Muscle of back (tissue), 11 donors: Measurements from ENCODE around the gene KNL1. TPM values are rescaled to one million over a fixed set of nuclear protein-coding genes. Genes with fewer than 3 reads are reported as not detected.
"Not testable (repeated sequence)": the region's sequence is repeated elsewhere in the genome, so short reads cannot be mapped to it uniquely, and the experiment has no call there.

Source experiments
- DNase-seq, 3 donors: peaks; one replicate each; pipeline versions ENCODE4 v3.0.0 to v3.0.0-alpha.2; 2013
- polyA plus RNA-seq, 10 donors: library from polyadenylated mRNA; unstranded; fragments of 120-200 nt; gene quantifications; one replicate each; pipeline ENCODE4 v1.2.1, GENCODE V29; 2013; ENCODE audit not compliant: insufficient read length in 10 of 10

KNL1 gene
- polyA plus RNA-seq, 10 donors = 6.8 to 16.6 (median 12.1) TPM

- DNase-seq = no peak
These were observed 56.4 kb downstream of the KNL1 start for GRCh38 chr15:40650479-40650878.

- no peak for DNase-seq
These were observed 66.6 kb downstream of the KNL1 start for GRCh38 chr15:40660686-40661085.

GRCh38 chr15:40664909-40665308 is 70.9 kb downstream of the KNL1 start:
- DNase-seq = no peak

- DNase-seq = not testable (repeated sequence)
These were observed 82.2 kb downstream of the KNL1 start for GRCh38 chr15:40676290-40676689.

DNA sequence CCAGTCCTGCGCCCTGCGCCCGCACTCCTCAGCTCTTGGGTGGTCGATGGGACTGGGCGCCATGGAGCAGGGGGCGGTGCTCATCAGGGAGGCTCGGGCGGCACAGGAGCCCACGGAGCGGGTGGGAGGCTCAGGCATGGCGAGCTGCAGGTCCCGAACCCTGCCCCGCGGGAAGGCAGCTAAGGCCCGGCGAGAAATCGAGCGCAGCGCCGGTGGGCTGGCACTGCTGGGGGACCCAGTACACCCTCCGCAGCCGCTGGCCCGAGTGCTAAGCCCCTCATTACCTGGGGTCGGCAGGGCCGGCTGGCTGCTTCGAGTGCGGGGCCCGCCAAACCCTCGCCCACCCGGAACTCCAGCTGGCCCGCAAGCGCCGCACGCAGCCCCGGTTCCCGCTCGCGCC is 82.9 kb downstream of the KNL1 start:
- DNase-seq = not testable (repeated sequence)

DNA sequence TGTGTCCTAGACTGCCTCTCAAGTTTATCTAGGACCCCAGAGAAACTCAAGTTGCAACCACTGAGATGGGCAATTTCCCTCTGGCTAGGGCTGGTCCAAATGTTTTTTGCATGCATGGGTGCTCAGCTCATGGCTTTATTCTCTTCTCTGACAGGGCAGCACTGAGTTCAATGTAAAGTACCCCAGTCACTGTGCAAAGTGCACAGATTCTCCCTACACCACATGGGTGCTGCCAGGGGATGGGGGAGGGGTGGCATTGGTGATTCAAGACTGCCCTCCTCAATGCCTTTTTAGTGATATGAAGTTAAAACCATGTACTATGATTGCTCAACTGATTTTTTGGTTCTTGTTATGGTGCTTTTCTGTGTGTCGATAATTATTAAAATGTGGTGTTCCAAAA is 86.1 kb downstream of the KNL1 start:
- no peak for DNase-seq

DNA sequence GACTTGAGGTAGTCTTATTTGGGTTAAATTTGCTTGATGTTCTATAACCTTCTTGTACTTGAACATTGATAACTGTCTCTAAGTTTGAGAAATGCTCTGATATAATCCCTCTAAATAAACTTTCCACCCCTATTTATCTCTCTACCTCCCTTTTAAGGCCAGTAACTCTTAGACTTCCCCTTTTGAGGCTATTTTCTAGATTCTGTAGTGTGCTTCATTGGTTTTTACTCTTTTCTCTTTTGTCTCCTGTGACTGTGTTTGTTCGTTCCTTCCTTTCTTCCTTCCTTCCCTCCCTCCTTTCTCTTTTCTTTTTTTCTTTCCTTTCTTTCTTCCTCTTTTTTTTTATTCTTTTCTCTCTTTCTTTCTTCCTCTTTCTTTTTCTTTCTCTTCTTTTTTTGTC is 86.9 kb downstream of the KNL1 start:
- DNase-seq = not testable (repeated sequence)

DNA sequence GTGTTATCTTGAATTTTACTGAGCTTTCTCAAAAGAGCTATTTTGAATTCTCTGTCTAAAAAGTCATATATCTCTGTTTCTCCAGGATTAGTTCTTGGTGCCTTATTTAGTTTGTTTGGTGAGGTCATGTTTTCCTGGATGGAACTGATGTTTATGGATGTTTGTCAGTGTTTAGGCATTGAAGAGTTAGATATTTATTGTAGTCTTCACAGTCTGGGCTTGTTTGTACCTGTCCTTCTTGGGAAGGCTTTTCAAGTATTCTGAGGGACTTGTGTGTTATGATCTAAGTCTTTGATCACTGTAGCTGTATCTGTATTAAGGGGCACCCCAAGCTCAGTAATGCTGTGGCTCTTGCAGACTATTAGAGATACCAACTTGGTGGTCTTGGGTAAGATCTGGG is 90.3 kb downstream of the KNL1 start:
- DNase-seq = no peak

DNA sequence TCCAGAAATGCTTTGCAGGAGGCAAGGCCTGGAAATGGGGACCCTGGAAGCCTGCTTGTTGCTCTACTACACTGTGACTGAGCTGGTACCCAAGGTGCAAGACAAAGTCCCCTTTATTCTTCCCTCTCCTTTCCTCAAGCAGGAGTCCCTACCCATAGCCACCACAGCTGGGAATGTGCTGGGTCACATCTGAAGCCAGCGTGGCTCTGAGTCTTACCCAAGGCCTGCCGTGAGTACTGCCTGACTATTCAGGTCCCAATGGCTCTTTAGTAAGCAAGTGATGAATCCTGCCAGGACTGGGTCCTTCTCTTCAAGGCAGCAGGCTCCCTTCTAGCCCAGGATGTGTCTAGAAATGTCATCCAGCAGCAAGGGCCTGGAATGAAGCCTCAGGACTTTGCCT is 91.3 kb downstream of the KNL1 start:
- DNase-seq = no peak

- no peak for DNase-seq
These were observed 95.1 kb downstream of the KNL1 start for GRCh38 chr15:40688932-40689799.

GRCh38 chr15:40691737-40692136 is 97.7 kb downstream of the KNL1 start:
- DNase-seq = no peak

GRCh38 chr15:40693904-40694687 is 100.0 kb downstream of the KNL1 start:
- DNase-seq = peak in 1 of 3 donors; percentile 11

- peak; percentile 94 to 98 (median 96) for DNase-seq
These were observed 100.8 kb downstream of the KNL1 start, which contains the start of gene RAD51 for GRCh38 chr15:40694688-40695468. Gene RAD51 (plus strand): TSS chr15:40695174. CDS start chr15:40698759, 3,585 bp downstream.

GRCh38 chr15:40695469-40695890 is 101.4 kb downstream of the KNL1 start:
- DNase-seq = peak in 1 of 3 donors; percentile 16

GRCh38 chr15:40696228-40696627 is 102.2 kb downstream of the KNL1 start:
- no peak for DNase-seq

- no peak for DNase-seq
These were observed 103.9 kb downstream of the KNL1 start for GRCh38 chr15:40697916-40698315.

DNA sequence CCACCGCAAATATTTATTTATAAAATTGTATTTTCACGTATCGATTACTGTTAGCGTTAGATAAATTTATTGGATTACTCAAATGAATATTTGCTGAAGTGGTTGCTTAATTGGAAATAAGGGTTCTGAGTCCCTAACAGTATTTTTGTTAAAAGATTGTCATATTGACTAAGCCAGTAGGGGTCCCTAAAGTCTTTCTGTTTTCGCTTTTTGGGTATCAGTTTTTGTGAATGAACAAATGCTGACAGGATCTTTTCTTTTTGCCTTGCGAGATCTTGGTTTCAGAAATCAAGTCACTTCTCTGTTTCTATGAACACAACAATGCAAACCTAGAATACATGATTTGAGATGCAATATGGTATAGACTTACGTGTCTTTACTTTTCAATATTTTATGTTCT is 108.0 kb downstream of the KNL1 start:
- peak in 1 of 3 donors; percentile 29 for DNase-seq

- no peak for DNase-seq
These were observed 112.1 kb downstream of the KNL1 start for GRCh38 chr15:40706121-40706520.
